UCSD-AML1 (cell line): Measurements from ENCODE around the gene KCNH1.

Source experiments
- DNase-seq: peaks from one replicate; lab custom pipeline; 2025; ENCODE audit not compliant: unreplicated experiment; lab: John Stamatoyannopoulos, UW

KCNH1 gene

DNA sequence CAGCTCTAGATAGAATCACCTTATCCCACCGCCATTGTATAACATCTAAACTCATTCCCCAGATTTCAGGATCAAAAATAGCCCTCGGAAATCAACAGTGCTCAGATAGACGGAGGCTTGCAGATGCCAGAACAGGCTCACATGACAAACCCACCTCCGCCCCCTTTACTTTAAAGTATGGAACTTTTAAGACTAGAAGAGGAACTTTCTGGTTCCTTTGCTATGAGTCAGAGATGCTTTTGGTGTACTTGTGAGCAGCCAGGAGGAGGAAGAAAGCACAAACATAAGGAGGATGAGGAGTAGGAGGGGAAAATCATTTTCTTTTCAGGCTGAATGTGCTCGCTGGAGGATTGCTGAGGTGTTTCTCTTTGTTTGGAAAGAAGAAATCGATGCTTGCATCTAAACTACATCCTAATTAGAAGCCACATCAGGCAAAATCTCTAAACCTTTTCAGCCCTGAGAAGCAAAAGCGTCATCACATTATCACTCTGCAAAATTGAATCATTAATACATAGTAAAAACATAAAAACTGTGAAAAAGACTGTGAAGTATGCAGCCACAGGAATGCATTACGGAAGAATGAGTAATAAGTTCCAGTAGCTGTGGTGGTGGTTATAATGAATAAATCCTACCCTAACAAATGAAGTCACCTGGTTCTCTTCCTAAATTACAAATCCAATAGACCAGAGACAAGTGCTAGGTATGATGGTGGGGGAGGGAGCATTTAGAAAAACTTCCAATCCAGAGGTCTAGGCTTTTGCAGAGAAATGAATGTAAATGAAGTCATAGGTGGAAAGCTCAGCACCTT is 251.3 kb downstream of the KCNH1 start:
- no peak for DNase-seq

DNA sequence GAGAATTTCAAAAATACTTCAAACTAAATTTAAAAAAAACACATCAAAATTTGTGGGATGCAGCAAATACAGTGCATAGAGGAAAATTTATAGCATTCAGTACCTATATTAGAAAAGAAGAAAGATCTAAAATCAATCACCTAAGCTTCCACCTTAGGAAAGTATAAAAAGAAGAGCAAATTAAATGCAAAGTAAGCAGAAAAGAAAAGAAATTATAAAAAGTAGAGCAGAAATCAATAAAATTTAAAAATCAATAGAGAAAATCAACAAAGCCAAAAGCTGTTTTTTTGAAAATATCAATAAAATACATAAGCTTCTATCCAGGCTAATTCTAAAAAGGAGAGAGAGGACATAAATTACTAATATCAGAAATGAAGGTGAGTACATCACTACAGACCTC is 255.4 kb downstream of the KCNH1 start:
- DNase-seq, result no peak

DNA sequence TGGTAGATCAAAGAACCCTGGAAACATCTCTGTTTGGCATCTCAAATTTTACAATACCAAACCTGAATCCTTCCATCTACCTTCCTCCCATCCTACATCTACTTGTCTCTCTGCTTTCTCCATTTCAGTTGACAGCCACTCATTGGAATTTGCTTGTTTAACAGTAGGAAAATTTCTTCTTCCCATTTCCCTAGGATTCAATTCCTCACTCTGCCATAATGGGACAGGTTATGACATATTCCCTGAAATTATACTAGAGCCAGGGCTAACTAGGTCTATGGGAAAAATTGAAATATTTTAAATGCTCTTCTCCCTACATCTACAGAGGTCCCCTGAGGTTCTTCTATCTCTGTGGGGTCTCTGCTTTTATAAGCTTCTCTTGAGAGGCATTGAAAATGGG is 257.7 kb downstream of the KCNH1 start:
- DNase-seq, result no peak

DNA sequence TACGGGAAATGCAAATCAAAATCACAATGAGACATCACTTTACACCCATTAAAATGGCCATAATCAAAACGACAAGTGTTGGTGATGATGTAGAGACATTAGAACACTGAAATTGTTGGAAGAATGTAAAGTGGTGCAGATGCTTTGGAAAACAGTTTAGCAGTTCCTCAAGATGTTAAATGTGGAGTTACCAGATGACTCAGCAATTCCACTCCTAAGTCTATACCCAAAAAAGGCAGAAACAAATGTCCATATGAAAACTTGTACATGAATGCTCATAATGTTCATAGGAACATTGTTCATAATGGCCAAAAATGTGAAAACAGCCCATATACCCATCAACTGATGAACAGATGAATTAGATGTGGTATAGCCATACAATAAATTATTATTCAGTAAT is 267.4 kb downstream of the KCNH1 start:
- no peak for DNase-seq

DNA sequence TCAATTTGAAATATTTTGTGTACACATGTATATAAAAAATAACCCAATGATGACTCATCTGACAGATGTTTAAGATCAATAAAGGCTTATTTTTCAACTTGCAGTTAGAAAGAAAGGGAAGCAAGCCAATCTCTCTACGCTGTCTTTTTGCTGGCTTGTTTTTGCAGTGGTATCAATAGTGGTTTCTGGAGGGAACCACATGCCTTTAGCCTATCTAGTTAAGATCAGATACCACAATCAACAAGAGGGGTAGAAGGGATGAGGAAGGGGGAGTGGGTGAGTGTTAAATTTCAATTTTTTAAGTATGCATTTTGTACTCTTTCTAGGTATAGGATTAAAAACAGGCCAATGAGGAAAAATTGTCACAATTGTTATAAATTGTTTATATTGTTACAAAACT is 276.2 kb downstream of the KCNH1 start:
- no peak for DNase-seq

DNA sequence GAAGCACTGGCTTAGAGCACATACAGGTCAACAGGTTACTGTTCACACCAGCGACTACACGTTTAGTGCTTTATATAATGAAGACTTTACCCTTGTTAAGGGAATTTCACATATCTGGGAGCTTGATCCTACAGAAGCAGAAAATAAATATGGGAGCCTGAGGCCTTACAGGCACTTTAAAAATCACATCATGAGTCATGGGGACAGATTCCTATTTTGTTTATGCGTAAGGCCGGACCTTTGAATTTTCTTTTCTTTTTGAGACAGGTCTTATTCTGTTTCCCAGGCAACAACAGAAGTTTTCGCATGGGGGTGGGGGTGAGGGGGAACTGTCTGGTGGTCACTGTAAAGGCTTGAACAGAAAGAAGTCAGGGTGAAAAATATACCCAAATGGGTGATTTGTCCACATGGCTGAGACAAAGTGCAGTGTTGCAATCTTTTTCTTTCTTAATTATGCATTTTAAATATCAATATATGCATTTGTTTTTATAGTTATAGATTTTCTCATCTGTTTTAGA is 276.7 kb downstream of the KCNH1 start:
- no peak for DNase-seq

DNA sequence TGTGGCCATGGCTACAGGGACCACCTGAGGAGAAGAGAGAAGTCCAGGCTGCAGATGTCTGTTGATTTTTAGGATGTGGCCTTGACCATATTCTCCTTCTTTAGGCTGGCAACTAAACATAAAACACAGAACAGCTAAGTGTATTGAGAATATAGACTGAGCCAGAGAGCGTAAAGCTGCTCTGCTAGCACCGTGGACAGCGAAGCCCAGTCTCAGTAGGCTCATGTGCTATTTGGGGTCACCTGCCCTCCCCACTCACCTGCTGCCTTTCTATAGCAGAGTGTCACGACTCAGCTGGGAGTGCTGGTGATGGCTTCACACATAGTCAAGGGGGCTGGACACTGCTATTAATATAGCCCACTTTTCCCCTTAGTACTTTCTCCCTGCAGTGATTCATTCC is 278.5 kb downstream of the KCNH1 start:
- no peak for DNase-seq

DNA sequence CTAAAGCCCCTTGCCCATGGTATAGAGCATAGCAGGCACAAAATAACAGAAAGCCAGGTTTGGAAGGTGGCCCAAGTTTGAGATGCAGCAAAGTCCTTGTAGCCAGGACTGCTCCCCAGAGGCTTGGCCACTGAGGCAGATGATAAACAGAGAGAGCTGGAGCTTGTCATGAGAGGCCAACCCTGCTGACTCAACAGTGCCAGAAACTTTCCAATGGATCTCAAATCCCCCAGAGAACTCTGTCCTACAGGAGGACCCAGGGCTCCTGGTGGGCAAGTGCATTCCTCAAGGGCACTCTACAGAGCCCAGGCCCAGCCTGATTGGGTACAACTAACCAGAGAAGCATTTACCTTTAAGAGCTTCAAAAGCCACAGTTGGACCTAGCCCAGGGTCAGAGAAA is 280.7 kb downstream of the KCNH1 start:
- no peak for DNase-seq

DNA sequence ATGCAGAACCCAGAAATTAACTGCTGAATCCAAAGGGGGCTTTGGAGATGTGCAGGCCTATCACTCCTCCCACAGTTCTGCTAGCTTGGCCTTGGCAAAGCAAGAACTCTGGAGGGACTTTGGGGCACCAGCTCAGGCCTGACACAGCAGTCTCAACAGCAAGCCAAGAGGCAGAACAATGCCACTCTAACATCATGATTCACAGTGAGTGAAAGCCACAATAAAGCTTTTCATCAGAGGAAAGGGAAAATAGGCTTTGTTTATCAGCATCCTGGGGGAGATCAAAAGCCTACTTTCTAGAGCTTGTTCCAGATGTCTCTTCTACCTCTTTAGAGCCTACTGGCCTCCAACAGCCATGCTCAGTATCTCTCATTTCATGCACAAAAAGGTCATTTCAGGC is 283.4 kb downstream of the KCNH1 start:
- no peak for DNase-seq

DNA sequence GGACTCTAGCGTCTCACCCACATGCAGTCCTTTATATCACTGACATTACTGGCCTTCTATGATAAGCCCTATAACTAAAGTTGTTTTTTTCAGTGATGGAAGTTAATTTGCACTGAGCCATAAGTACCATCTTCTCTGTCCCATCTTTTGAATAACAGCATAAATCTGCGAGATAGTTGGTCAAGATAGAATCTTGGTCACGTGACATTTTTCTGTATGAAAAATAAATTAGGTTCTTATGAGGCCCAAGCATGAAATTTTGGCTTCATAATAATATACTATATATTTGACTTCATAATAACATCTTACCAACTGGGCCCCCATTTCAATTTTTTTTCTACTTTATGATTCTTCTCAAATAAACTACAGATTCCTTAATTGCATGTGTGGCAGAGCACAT is 285.5 kb downstream of the KCNH1 start:
- no peak for DNase-seq

DNA sequence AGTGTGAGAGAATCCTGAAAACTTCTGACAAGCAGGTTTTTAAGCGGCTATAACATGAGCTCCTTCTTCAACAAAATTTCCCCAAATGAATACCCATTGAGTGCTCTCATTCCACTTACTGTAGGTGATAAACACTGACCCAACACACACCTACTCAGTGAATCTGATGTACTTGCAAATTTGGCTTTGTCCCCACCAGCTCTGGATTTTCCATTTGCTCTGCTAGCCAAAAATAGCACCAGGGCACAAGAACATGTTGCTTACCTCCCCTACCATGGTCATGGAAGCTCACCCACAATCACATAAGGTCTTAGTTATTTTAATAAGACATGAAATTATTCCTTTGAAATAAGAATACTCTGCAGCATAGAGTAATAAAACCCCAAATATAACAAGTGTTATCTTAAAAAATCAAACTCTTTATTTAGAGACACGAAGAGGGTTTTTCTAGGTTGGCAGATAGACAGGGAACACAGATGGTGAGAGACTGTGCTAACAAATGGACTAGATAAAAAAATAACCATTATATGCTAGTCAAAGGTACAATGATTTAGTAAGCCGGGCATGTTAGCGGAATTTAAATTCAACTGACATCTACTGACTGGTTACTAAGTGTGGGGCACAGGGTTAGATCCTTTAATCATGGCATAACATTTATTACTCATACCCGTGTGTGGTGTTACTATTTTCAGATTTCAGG is 291.9 kb downstream of the KCNH1 start:
- DNase-seq, result no peak

DNA sequence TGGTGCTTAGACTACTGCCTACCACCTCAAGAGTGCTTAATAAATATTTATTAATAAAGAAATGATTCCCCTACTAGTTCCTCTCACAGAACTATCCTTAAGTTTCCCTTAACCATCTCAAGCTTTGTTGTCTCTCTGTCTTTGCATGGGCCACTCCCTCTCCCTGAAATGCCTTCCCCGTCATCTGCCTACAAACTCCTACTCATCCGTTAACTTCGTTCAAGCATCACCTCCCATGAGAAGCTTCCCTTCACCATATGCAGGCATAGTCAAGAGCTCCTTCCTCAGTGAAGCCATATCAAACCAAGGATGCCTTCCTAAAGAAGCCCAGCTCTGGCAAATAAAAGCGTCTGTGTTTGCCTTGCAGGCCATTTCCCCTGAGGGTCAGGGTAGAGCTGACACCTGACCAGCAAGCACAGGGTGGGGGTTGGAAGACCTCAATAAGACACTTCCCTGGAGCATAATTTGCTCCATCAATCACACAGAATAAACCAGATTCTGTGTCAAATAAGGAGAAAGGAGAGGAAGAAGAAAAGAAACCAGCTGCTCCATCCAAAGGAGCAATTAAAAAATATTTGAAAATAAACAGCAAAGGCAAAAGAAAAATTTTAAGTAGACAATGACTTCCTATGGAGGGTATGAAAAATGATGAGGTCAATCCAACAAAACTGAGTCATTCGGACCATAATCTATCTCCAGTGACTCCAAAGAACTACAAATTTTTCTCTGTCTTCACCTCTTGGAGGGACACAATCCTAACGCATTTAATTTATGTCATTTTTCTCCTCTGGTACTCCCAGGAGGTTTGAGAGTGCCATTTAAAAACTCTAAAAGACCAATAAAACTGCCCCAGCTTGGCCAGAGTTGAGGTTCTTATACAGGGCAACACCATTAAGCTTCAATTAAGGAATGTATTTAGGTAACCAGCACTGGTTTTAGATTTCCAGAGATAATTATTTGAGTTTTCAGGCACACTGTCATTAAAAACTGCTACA is 303.6 kb downstream of the KCNH1 start:
- DNase-seq, result no peak

DNA sequence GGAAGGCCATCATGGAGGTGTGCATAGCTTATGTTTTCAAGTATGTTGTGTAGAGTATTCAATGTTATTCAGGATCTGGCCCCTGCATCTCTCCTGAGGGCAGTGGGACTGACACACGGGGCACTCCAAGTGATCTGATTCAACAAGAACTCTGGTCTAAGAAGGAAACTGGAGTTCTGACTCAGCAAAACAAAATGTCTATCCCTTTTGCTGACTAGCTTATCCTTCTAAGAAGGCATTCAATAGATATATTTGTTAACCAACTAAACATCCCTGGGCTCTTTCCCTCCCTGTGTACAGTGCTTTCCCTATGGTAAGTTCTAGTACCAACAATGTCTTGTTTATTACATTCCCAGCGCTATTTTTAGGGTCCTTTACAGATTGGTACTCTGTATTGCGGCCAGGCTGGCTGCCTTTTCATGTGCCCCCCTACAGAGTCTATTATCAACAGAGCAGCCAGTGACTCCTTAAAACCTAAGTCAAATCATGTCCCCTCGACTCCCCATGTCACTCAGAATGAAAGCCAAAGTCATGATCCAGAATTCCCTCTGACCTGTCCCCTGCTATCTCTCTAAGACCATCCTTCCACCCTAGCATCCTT is 304.9 kb downstream of the KCNH1 start:
- DNase-seq, result no peak

DNA sequence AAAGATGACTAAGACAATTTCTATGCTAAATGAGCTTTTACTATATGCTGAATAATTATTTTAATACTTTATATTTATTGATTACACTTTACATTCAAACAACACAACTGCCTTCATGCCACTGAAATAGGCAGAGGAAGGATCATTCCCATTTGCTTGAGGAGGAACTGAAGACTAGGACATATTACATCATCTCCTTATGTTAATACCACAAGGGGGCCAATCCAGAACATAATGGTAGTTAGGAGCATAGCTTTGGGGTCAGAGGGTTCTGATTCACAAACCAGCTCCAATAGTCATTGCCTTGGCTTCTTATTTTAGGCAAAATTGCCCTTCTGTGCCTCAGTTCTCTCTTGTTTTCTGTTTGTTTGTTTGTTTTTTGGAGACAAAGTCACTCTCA is 306.5 kb downstream of the KCNH1 start:
- no peak for DNase-seq

DNA sequence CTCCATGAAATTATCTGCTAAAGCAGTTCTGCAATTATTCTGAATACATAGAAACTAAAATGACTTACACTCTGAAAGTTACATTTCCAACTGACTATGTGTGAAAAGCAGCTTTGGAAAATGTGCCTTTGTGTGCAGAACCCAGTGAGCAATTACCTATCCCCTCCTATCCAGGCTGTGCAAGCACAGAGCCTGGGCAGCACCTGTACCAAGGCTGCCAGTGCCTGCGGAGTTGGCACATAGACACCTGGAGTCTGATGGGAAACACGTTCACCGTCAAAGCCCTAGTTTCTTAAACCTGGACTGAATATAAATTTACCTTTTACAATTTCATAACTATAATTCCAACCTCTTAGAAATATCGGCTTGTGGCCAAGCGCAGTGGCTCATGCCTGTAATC is 307.3 kb downstream of the KCNH1 start:
- DNase-seq, result no peak

DNA sequence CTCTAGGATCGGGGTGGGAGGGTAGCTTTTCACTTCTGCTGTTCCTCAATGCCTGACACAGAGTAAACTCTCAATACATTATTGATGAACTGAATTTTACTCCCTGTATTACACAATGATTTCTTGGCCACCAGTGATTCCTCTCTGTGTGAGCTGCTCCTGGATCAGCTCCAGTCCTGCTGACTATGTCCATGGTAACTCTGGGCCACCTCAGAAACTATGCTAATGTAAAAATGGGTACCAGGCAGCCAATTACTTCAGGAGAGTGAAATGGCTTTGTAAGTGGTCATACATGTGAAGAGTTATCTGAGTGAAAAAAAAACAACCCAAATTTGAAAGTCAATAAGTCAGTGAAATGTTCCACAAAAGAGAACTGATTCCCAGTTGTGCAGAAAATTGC is 311.0 kb downstream of the KCNH1 start:
- DNase-seq, result no peak

DNA sequence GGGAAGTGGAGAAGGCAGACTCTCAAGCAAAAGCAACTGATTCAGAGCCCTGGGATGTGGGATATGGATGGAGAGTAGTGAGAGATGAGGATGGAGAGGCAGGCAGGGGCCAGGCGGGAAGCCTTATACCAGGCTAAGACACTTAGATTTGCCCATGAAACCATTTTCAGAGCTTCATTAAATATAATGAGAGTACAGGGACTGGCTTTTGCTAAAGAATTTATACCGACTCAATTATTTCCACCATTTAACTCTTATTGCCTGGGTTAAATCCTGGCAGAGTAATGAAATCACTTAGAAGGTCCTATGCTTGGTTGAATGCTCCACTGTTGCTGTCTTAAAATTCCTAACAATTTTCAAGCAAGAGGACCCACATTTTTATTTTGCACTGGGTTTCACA is 311.7 kb downstream of the KCNH1 start:
- no peak for DNase-seq

DNA sequence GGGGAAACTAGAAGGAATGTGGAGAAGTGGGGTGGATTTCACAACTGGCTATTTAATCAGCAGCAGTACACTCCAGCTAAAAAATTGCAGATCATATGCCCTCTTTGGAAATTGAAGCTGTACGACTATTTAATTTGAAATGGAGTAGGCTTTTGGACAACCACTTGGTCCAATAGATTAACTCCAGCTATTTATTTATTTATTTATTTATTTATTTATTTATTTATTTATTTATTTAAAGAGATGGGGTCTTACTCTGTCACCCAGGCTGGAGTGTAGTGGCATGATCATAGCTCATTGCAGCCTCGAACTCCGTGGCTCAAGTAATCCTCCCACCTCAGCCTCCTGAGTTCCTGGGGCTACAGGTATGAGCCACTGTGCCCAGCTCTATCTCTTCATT is 312.3 kb downstream of the KCNH1 start:
- no peak for DNase-seq

DNA sequence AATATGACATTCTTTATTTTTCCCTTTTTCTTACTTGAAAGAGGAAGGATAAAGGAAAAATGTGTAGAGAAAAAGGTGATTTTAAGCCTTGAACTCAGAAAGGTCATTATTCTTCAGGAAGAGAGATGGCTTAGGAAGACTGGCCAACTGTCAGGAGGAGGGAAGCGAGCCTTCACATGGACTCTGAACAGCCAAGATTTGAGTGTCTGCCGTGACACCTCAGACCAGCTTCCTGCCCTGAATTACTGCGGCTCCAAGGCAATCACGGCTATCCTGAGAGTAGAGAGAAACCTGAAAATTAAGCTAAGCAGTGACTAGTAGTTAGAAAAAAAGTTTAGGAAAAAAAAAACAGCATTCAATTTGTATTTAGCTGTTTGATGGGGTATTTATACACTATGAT is 314.7 kb downstream of the KCNH1 start:
- no peak for DNase-seq

DNA sequence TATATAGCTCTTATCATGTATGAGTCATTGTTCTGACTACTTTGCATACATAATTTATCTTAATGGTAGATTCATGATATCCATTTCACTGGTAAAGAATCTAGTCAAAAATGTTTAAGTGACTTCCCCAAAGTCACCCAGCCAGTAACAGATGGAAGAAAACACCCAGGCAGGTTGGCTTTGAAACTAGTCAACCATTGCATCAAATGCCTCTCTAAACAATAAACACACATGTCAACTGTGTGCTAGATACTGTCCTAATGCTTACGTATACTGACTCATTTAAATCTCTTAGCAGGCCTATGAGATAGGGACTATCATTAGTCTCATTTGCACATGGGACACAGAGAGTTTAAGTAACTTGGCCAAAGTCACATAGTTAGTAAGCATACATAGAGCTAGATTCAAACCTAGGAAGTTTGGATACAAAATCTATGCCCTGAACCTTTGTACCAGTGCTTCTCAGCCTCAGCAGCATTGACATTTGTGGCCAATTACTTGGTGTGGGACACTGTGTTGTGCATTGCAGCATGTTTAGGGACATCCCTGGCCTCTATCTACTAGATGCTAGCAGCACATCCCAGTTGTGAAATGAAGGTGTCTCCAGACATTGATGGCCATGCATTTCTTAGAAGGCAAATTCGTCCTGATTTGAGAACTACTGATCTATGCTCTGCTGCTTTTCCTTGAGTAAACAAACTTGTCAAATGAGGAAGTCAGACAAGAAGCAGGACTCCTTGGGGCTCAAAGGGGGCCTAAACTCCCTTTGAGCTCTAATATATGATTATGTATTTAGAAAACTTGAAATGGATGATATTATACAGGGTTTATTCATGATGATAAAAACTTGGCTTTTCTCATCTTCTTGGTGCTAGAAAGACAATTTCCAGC is 316.3 kb downstream of the KCNH1 start:
- DNase-seq, result no peak
